ENCODE data around the gene NPAT. TPM values are rescaled to one million over a fixed set of nuclear protein-coding genes. Genes with fewer than 3 reads are reported as not detected.
"Not testable (repeated sequence)": the region's sequence is repeated elsewhere in the genome, so short reads cannot be mapped to it uniquely, and the experiment has no call there.

Gene NPAT
- total RNA-seq, 2 donors from 2014 or later = 18.8 to 21.0 TPM

GRCh38 chr11:108125096-108125495, 97.3 kb downstream of the NPAT start:
- no peaks in the 10 kb centered on the region for H3K9me3 ChIP-seq
- peak overlapping the region in 1 of 2 donors; percentile 11 for H3K27ac ChIP-seq
- TF ChIP-seq CTCF (IDR thresholded peaks at IDR 0.05) = no peak
- peaks cover 6% of the 10 kb centered on the region for H3K36me3 ChIP-seq
- no peaks in the 10 kb centered on the region for H3K27me3 ChIP-seq (replicated peaks; ENCODE audit: insufficient read depth)
- DNase-seq (ENCODE audit: low spot score) (no peak), ATAC-seq (ENCODE audit: insufficient number of reproducible peaks, low FRiP score, low read depth) (no peak)
- no peak overlapping the region for H3K4me3 ChIP-seq
- peaks cover 21 to 27% of the 10 kb centered on the region in 2 donors for H3K4me1 ChIP-seq (ENCODE audit: control insufficient read depth in 1 of 2, low read depth in 2 of 2)

GRCh38 chr11:108122166-108122628, 100.2 kb downstream of the NPAT start:
- Histone ChIP-seq H3K4me3 (peak overlapping the region; percentile 79), H3K4me1 (ENCODE audit: control insufficient read depth in 1 of 2, low read depth in 2 of 2) (peaks cover 21 to 27% of the 10 kb centered on the region in 2 donors), H3K36me3 (no peaks in the 10 kb centered on the region), H3K27ac (peak overlapping the region; percentile 87 to 88), H3K27me3 (replicated peaks; ENCODE audit: insufficient read depth) (no peaks in the 10 kb centered on the region), H3K9me3 (no peaks in the 10 kb centered on the region)
- no peak for TF ChIP-seq CTCF (IDR thresholded peaks at IDR 0.05)
- ATAC-seq (ENCODE audit: insufficient number of reproducible peaks, low FRiP score, low read depth) (no peak), DNase-seq (ENCODE audit: low spot score) (no peak)

GRCh38 chr11:108121274-108122155, 100.9 kb downstream of the NPAT start, which contains the start of gene ACAT1:
TSS of gene ACAT1 (plus strand) at chr11:108121567. CDS start at chr11:108121607, 40 bp downstream.
- ATAC-seq (ENCODE audit: insufficient number of reproducible peaks, low FRiP score, low read depth) = peak; percentile 92
- Histone ChIP-seq H3K9me3 (no peaks in the 10 kb centered on the region), H3K36me3 (no peaks in the 10 kb centered on the region), H3K4me1 (ENCODE audit: control insufficient read depth in 1 of 2, low read depth in 2 of 2) (peaks cover 21 to 28% of the 10 kb centered on the region in 2 donors), H3K27ac (peak within 1 kb of the TSS; percentile 87 to 88), H3K4me3 (peak within 1 kb of the TSS; percentile 79), H3K27me3 (replicated peaks; ENCODE audit: insufficient read depth) (no peaks in the 10 kb centered on the region)
- peak; percentile 86 for DNase-seq (ENCODE audit: low spot score)
- peak; percentile 52 for TF ChIP-seq CTCF (IDR thresholded peaks at IDR 0.05)

- ATAC-seq (ENCODE audit: insufficient number of reproducible peaks, low FRiP score, low read depth) = peak; percentile 29
- not testable (repeated sequence) for H3K36me3 ChIP-seq; DNase-seq (ENCODE audit: low spot score); H3K9me3 ChIP-seq; H3K27me3 ChIP-seq (replicated peaks; ENCODE audit: insufficient read depth)
- H3K4me3 ChIP-seq = peak overlapping the region; percentile 79
- peak overlapping the region; percentile 87 to 88 for H3K27ac ChIP-seq
- peaks cover 25 to 34% of the 10 kb centered on the region in 2 donors for H3K4me1 ChIP-seq (ENCODE audit: control insufficient read depth in 1 of 2, low read depth in 2 of 2)
Observed at GRCh38 chr11:108120936-108121273, 101.5 kb downstream of the NPAT start.

- Histone ChIP-seq H3K36me3 (no peaks in the 10 kb centered on the region), H3K27me3 (replicated peaks; ENCODE audit: insufficient read depth) (no peaks in the 10 kb centered on the region), H3K27ac (no peak overlapping the region), H3K4me1 (ENCODE audit: control insufficient read depth in 1 of 2, low read depth in 2 of 2) (peaks cover 17 to 26% of the 10 kb centered on the region in 2 donors), H3K4me3 (no peak overlapping the region), H3K9me3 (no peaks in the 10 kb centered on the region)
- DNase-seq (ENCODE audit: low spot score) = no peak
- peak; percentile 27 for TF ChIP-seq CTCF (IDR thresholded peaks at IDR 0.05)
- no peak for ATAC-seq (ENCODE audit: insufficient number of reproducible peaks, low FRiP score, low read depth)
Observed at GRCh38 chr11:108117746-108118371, 104.6 kb downstream of the NPAT start.
